Measurements from ENCODE around the gene ERC2. TPM values are rescaled to one million over a fixed set of nuclear protein-coding genes. Genes with fewer than 3 reads are reported as not detected.
"Not testable (repeated sequence)": the region's sequence is repeated elsewhere in the genome, so short reads cannot be mapped to it uniquely, and the experiment has no call there.

ERC2 gene
- polyA plus RNA-seq, 3 donors from 2014 or later, result not detected

DNA sequence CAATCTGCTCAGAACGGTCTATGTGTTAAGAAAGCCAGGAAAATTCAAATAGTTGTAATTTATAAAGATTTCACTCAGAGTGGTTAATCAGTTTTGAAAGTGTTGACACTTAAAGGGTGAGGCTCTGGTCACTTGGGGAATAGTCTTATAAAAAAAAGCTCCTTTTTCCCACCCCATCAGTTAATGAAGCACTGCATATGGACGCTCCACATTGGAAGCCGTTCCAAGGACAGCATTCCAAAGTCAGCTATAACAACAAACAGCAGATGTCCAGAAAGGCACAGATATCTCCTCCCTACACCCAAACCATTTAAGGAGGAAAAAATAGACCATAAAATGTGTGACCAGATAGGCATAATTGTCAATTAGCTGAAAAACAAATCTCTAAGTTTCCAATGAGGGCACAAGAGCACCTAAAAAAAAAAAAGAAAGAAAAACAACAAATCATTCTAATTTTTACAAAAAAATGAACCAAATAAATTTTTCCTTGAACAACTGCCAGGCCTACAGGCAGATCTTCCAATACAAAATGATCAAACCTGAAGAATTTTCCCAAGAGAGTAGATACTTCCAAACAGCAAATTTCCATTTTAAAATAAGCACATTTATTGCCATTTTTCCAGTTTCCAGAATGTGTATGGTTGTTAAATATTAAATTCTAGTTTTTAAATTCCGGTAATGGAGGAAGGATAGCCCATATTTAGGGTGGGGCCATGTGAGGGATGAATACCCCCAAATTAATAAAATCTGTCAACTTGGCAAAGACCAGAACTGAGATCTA lies 198.3 kb downstream of the ERC2 start:
- Mint-ChIP-seq H3K27me3 (ENCODE audit: low read depth in 3 of 3) (peaks cover 0 to 8% (median 3%) of the 10 kb centered on the region in 3 donors), H3K4me1 (no peaks in the 10 kb centered on the region), H3K9me3 (no peaks in the 10 kb centered on the region), H3K27ac (no peak overlapping the region), H3K36me3 (no peaks in the 10 kb centered on the region), H3K4me3 (no peak overlapping the region)
- DNase-seq, result no peak

GRCh38 chr3:56268616-56269383 lies 199.5 kb downstream of the ERC2 start:
- DNase-seq, result no peak
- no peaks in the 10 kb centered on the region for H3K4me1 Mint-ChIP-seq
- H3K27ac Mint-ChIP-seq, result no peak overlapping the region
- no peak overlapping the region for H3K4me3 Mint-ChIP-seq
- H3K27me3 Mint-ChIP-seq (ENCODE audit: low read depth in 3 of 3), result peaks cover 0 to 8% (median 3%) of the 10 kb centered on the region in 3 donors
- no peaks in the 10 kb centered on the region for H3K36me3 Mint-ChIP-seq
- no peaks in the 10 kb centered on the region for H3K9me3 Mint-ChIP-seq

DNA sequence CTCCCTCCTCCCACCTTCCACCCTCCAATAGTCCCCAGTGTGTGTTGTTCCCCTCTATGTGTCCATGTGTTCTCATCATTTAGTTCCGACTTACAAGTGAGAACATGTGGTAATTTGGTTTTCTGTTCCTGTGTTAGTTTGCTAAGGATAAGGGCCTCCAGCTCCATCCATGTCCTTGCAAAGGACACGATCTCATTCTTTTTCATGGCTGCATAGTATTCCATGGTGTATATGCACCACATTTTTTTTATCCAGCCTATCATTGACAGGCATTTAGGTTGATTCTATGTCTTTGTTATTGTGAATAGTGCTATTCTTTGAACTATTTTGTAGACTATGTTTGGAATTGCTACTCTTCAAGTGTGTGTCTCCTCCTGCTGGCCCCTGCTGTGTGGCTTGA lies 206.4 kb downstream of the ERC2 start:
- not testable (repeated sequence) for H3K27me3 Mint-ChIP-seq (ENCODE audit: low read depth in 3 of 3); H3K4me1 Mint-ChIP-seq; H3K27ac Mint-ChIP-seq; DNase-seq; H3K4me3 Mint-ChIP-seq; H3K9me3 Mint-ChIP-seq; H3K36me3 Mint-ChIP-seq

GRCh38 chr3:56260262-56260661 lies 208.0 kb downstream of the ERC2 start:
- no peak overlapping the region for H3K4me3 Mint-ChIP-seq
- no peak overlapping the region for H3K27ac Mint-ChIP-seq
- peaks cover 0 to 6% (median 0%) of the 10 kb centered on the region in 3 donors for H3K27me3 Mint-ChIP-seq (ENCODE audit: low read depth in 3 of 3)
- no peak for DNase-seq
- H3K9me3 Mint-ChIP-seq, result no peaks in the 10 kb centered on the region
- no peaks in the 10 kb centered on the region for H3K36me3 Mint-ChIP-seq
- H3K4me1 Mint-ChIP-seq, result no peaks in the 10 kb centered on the region

DNA sequence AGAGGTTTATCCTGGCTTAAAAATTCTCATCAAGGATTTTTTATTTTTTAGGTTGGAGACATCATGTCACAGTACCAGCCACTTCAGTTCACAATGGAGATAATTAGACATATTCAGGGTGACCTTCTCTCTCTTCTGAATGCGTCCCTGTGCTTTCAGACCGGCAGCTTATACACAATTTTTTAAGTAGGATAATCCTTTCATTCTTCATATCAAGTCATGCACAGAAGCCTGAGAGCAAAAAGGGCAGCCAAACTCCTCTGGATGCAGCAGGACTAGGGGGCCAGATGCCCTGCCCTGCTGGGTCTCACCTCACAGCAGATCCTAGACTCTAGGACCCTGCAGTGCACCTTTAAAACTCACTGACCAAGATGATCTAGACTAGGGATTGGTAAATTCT lies 210.4 kb downstream of the ERC2 start:
- H3K4me1 Mint-ChIP-seq, result no peaks in the 10 kb centered on the region
- H3K4me3 Mint-ChIP-seq, result no peak overlapping the region

GRCh38 chr3:56254835-56255234 lies 213.4 kb downstream of the ERC2 start:
- Mint-ChIP-seq H3K9me3 (no peaks in the 10 kb centered on the region), H3K36me3 (no peaks in the 10 kb centered on the region), H3K27ac (no peak overlapping the region), H3K4me1 (no peaks in the 10 kb centered on the region), H3K27me3 (ENCODE audit: low read depth in 3 of 3) (peaks cover 0 to 5% (median 0%) of the 10 kb centered on the region in 3 donors), H3K4me3 (no peak overlapping the region)
- no peak for DNase-seq

More for the DNA sequence above, 210.4 kb downstream of the ERC2 start:
- Mint-ChIP-seq H3K36me3 (no peaks in the 10 kb centered on the region), H3K9me3 (no peaks in the 10 kb centered on the region), H3K27ac (no peak overlapping the region), H3K27me3 (ENCODE audit: low read depth in 3 of 3) (peaks cover 0 to 6% (median 0%) of the 10 kb centered on the region in 3 donors)
- no peak for DNase-seq

GRCh38 chr3:56253941-56254665 lies 214.2 kb downstream of the ERC2 start:
- H3K9me3 Mint-ChIP-seq, result no peaks in the 10 kb centered on the region
- no peaks in the 10 kb centered on the region for H3K4me1 Mint-ChIP-seq
- H3K4me3 Mint-ChIP-seq, result no peak overlapping the region
- H3K27me3 Mint-ChIP-seq (ENCODE audit: low read depth in 3 of 3), result peaks cover 0 to 5% (median 0%) of the 10 kb centered on the region in 3 donors
- DNase-seq, result no peak
- no peaks in the 10 kb centered on the region for H3K36me3 Mint-ChIP-seq
- no peak overlapping the region for H3K27ac Mint-ChIP-seq

- Mint-ChIP-seq H3K36me3 (no peaks in the 10 kb centered on the region), H3K9me3 (no peaks in the 10 kb centered on the region), H3K27me3 (ENCODE audit: low read depth in 3 of 3) (peaks cover 0 to 2% (median 0%) of the 10 kb centered on the region in 3 donors), H3K27ac (no peak overlapping the region), H3K4me1 (no peaks in the 10 kb centered on the region), H3K4me3 (no peak overlapping the region)
- no peak for DNase-seq
Observed at GRCh38 chr3:56251343-56251945, 216.8 kb downstream of the ERC2 start.

DNA sequence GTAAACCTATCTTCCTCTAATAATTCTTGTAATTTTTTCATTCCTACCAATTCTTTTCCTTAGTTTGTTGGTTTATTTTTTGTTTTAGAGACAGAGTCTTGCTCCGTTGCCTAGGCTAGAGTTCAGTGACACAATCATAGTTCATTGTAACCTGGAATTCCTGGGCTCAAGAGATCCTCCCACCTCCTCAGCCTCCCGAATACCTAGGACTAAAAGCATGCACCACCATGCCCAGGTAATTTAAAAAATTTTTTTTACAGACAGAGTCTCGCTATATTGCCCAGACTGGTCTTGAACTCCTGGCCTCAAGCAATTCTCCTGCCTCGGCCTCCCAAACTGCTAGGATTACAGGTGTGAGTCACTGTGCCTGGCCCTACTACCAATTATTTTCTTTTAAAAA lies 220.2 kb downstream of the ERC2 start:
- no peaks in the 10 kb centered on the region for H3K4me1 Mint-ChIP-seq
- no peaks in the 10 kb centered on the region for H3K9me3 Mint-ChIP-seq

DNA sequence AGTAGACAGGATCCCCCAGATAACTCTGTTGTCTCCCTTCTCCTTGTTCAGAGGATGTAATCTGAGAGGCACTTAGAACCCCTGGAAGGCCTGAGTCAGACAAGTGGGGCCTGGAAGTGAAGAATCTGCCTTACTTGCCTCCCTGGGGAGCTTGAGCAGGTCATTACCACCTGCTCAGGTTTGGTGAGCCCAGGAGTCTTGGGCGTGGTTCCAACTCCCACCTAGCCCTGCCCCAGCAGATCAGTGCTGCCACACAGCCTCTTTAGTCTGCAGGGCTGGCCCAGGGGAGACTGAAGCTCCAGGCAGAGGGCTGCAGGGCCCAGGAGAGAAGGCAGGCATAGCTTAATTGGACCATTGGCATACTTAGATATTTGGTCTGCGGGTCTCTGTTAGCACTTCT lies 230.0 kb downstream of the ERC2 start:
- peaks cover 0 to 3% (median 0%) of the 10 kb centered on the region in 3 donors for H3K27me3 Mint-ChIP-seq (ENCODE audit: low read depth in 3 of 3)

More for the DNA sequence above, 220.2 kb downstream of the ERC2 start:
- no peak for DNase-seq
- no peaks in the 10 kb centered on the region for H3K36me3 Mint-ChIP-seq
- H3K4me3 Mint-ChIP-seq, result no peak overlapping the region
- H3K27ac Mint-ChIP-seq, result no peak overlapping the region
- H3K27me3 Mint-ChIP-seq (ENCODE audit: low read depth in 3 of 3), result peaks cover 0 to 5% (median 3%) of the 10 kb centered on the region in 3 donors

GRCh38 chr3:56233742-56234141 lies 234.5 kb downstream of the ERC2 start:
- peaks cover 0 to 8% (median 0%) of the 10 kb centered on the region in 6 donors for H3K9me3 Mint-ChIP-seq
- H3K27me3 Mint-ChIP-seq (ENCODE audit: low read depth in 3 of 3), result peaks cover 0 to 4% (median 0%) of the 10 kb centered on the region in 3 donors
- no peak for DNase-seq
- H3K27ac Mint-ChIP-seq, result no peak overlapping the region
- no peaks in the 10 kb centered on the region for H3K4me1 Mint-ChIP-seq
- no peaks in the 10 kb centered on the region for H3K36me3 Mint-ChIP-seq
- H3K4me3 Mint-ChIP-seq, result no peak overlapping the region

More for the DNA sequence above, 230.0 kb downstream of the ERC2 start:
- DNase-seq, result no peak
- Mint-ChIP-seq H3K27ac (no peak overlapping the region), H3K36me3 (no peaks in the 10 kb centered on the region), H3K4me3 (no peak overlapping the region), H3K9me3 (peaks cover 0 to 8% (median 0%) of the 10 kb centered on the region in 6 donors), H3K4me1 (no peaks in the 10 kb centered on the region)

- DNase-seq, result no peak
- peaks cover 0 to 5% (median 0%) of the 10 kb centered on the region in 3 donors for H3K27me3 Mint-ChIP-seq (ENCODE audit: low read depth in 3 of 3)
- H3K36me3 Mint-ChIP-seq, result no peaks in the 10 kb centered on the region
- H3K9me3 Mint-ChIP-seq, result peaks cover 0 to 7% (median 0%) of the 10 kb centered on the region in 6 donors
- H3K4me1 Mint-ChIP-seq, result no peaks in the 10 kb centered on the region
- no peak overlapping the region for H3K4me3 Mint-ChIP-seq
- H3K27ac Mint-ChIP-seq, result no peak overlapping the region
Observed at GRCh38 chr3:56229311-56229710, 239.0 kb downstream of the ERC2 start.

DNA sequence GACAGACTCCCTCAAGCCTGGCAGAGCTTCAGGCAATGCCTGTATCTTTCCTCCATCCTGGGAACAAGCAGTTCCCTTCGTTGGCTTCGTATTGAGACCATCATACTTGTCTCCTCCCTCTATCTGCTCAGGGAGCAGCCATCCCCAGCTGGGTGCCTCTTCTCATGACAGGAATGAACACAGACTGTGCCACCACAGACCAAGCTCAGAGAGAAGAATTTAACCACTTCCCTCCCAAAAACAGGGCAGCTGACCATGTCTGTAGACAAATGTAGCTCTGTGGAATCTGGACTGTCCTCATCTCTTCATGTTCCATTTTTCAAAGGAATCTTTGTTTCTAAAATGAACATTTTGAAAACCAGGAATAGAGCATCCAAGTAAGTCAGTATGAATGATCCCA lies 245.4 kb downstream of the ERC2 start:
- Mint-ChIP-seq H3K36me3 (no peaks in the 10 kb centered on the region), H3K27me3 (ENCODE audit: low read depth in 3 of 3) (peaks cover 0 to 4% (median 0%) of the 10 kb centered on the region in 3 donors), H3K9me3 (peaks cover 0 to 5% (median 0%) of the 10 kb centered on the region in 6 donors), H3K4me3 (no peak overlapping the region), H3K4me1 (no peaks in the 10 kb centered on the region), H3K27ac (no peak overlapping the region)
- DNase-seq, result no peak
